Panc1 (cell line): ENCODE data around the gene TEX22. TPM values are rescaled to one million over a fixed set of nuclear protein-coding genes. Genes with fewer than 3 reads are reported as not detected.

ENCODE experiments used
- ATAC-seq: fragments of 200-7000 bp; cut with Tn5 transposase; 2 replicates; pipeline ENCODE4 v1.9.1; 2020; ENCODE audit warnings: mild to moderate bottlenecking, moderate library complexity
- BruUV-seq: library from RNA; stranded (reverse); fragments of 400-500 nt; replicated peaks from 2 replicates; lab custom pipeline; 2021; lab: Mats Ljungman, UMichigan
- CTCF ChIA-PET: fragments of 300-600 bp; sonication (Branson Sonifier 250); formaldehyde crosslinking; loops from one replicate; lab custom pipeline; 2022; ENCODE audit warnings: antibody characterized with exemption; lab: Charles Lee
- POLR2A ChIA-PET: fragments of 300-600 bp; sonication (Branson Sonifier 250); formaldehyde crosslinking; loops from one replicate; lab custom pipeline; 2022; ENCODE audit warnings: antibody characterized with exemption; lab: Charles Lee
- DNase-seq: peaks from one replicate; pipeline ENCODE4 v3.0.0-alpha.2; 2010; ENCODE audit warnings: low read depth, low spot score
- H3K27ac ChIP-seq: 2 replicates; pipeline ENCODE4 v1.5.1; 2011; ENCODE audit warnings: mild to moderate bottlenecking, low read length, inconsistent platforms
- H3K27me3 ChIP-seq: fragments of 200-500 bp; sonication (Bioruptor generic); 2 replicates; pipeline ENCODE4 v1.6.0; 2014; ENCODE audit warnings: low read length, inconsistent platforms; ENCODE audit not compliant: control insufficient read depth, insufficient read depth
- H3K36me3 ChIP-seq: fragments of 200-500 bp; sonication (Bioruptor generic); 2 replicates; pipeline ENCODE4 v1.5.1; 2014; ENCODE audit warnings: inconsistent platforms, mild to moderate bottlenecking, low read length, moderate library complexity; ENCODE audit not compliant: control insufficient read depth, insufficient read depth
- H3K4me1 ChIP-seq: 2 replicates; pipeline ENCODE4 v1.5.1; 2011; ENCODE audit warnings: inconsistent platforms, mild to moderate bottlenecking, low read length, moderate library complexity; ENCODE audit not compliant: control insufficient read depth, insufficient read depth
- H3K4me3 ChIP-seq, 2 experiments: 2 replicates each; pipeline ENCODE4 v1.5.1; 2011 to 2012; ENCODE audit warnings: low read depth in 2 of 2, low read length in 2 of 2, mild to moderate bottlenecking in 2 of 2, inconsistent platforms in 1 of 2, moderate library complexity in 1 of 2
- H3K9me3 ChIP-seq: fragments of 200-500 bp; sonication (Bioruptor generic); 2 replicates; pipeline ENCODE4 v1.5.1; 2014; ENCODE audit warnings: low read depth, mild to moderate bottlenecking, inconsistent platforms, low read length, moderate library complexity; ENCODE audit not compliant: control insufficient read depth, insufficient read depth
- POLR2AphosphoS5 ChIP-seq: IDR thresholded peaks from 2 replicates; pipeline ENCODE4 v1.6.1; 2012; ENCODE audit warnings: mild to moderate bottlenecking, low read depth, low read length, moderate library complexity
- SIN3A ChIP-seq: IDR thresholded peaks from 2 replicates; pipeline ENCODE4 v1.6.1; 2012; ENCODE audit warnings: low read depth, mild to moderate bottlenecking, low read length, moderate library complexity, borderline replicate concordance; ENCODE audit not compliant: insufficient read depth
- TCF7L2 ChIP-seq: IDR thresholded peaks from 2 replicates; pipeline ENCODE4 v1.6.1; 2011; ENCODE audit warnings: mild to moderate bottlenecking, low read depth, low read length, inconsistent platforms
- in situ Hi-C: cut with HindIII; loops from 2 replicates; pipeline ENCODE4 v1.10.0; 2016; ENCODE audit warnings: low sequenced_read_pairs, low pct_unique_long_range_greater_than_20kb
- intact Hi-C: fragments of 100-400 bp; cut with micrococcal nuclease; formaldehyde crosslinking; loops from one replicate; pipeline ENCODE4 v1.10.0; 2022; ENCODE audit not compliant: unreplicated experiment
- total RNA-seq: library from RNA; stranded (reverse); gene quantifications from one replicate; pipeline ENCODE4 v1.2.1, GENCODE V29; 2021; ENCODE audit not compliant: unreplicated experiment
- TF ChIP-seq, protein P1 (sequence below), 2 experiments: IDR thresholded peaks; 2 replicates each; pipeline ENCODE4 v1.6.1; 2011 to 2012; ENCODE audit warnings: low read depth in 2 of 2, control low read depth in 1 of 2, low read length in 1 of 2, mild to moderate bottlenecking in 1 of 2, moderate library complexity in 1 of 2; ENCODE audit not compliant: insufficient read depth in 1 of 2
- TF ChIP-seq, protein P2 (sequence below): fragments of 450-650 bp; IDR thresholded peaks from 2 replicates; pipeline ENCODE4 v1.5.1; 2017; ENCODE audit warnings: mild to moderate bottlenecking

TEX22 gene
- total RNA-seq, 1 experiment from 2014 or later, result 2.9 TPM

DNA sequence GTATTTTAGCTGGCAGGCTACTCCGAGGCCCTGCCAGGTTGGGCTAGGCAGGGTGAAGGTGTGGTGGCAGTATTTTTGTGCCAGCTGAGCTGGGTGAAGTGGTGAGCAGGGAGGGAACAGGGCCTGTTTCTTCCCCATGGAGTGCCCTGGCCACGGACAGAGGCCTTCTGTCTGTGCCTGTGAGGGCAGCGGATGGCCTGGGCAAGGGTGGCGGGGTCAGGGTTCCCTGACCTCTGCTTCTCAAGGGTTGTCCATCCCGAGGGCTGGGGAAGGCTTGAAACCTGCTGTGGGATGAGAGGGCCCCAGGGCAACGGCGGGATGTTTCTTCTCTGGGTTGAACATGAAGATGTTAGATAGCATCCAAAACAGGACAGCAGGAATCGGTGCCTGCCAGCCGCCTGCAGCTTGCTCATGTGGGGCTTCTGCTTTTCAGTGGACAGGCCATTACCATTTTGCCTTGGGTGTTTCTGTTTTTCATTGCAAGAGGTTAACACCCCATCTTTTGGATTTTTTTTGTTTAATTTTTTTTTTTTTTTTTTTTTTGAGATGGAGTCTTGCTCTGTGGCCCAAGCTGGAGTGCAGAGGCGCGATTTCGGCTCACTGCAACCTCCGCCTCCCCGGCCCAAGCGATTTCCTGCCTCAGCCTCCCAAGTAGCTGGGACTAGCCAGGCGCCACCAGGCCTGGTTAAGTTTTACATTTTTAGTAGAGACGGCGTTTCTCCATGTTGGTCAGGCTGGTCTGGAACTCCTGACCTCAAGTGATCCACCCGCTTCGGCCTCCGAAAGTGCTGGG lies 24.6 kb downstream of the TEX22 start:
- in situ Hi-C loops, result no loop called here
- H3K27ac ChIP-seq, result no peak overlapping the region
- BruUV-seq, result no TSS peak
- peaks cover 5% of the 10 kb centered on the region; the same call in 1 of the 2 replicates for H3K36me3 ChIP-seq
- no peaks in the 10 kb centered on the region for H3K27me3 ChIP-seq
- no peak overlapping the region for H3K4me3 ChIP-seq
- ChIA-PET POLR2A (no interaction called here), CTCF (interaction anchor here (0.6 kb wide), 1 partner anchor 58 kb away, joined by 5 read pairs; no protein-coding TSS in a partner anchor)
- ATAC-seq (no peak), DNase-seq (no peak)
- no peaks in the 10 kb centered on the region for H3K9me3 ChIP-seq
- TF ChIP-seq, protein P1, sequence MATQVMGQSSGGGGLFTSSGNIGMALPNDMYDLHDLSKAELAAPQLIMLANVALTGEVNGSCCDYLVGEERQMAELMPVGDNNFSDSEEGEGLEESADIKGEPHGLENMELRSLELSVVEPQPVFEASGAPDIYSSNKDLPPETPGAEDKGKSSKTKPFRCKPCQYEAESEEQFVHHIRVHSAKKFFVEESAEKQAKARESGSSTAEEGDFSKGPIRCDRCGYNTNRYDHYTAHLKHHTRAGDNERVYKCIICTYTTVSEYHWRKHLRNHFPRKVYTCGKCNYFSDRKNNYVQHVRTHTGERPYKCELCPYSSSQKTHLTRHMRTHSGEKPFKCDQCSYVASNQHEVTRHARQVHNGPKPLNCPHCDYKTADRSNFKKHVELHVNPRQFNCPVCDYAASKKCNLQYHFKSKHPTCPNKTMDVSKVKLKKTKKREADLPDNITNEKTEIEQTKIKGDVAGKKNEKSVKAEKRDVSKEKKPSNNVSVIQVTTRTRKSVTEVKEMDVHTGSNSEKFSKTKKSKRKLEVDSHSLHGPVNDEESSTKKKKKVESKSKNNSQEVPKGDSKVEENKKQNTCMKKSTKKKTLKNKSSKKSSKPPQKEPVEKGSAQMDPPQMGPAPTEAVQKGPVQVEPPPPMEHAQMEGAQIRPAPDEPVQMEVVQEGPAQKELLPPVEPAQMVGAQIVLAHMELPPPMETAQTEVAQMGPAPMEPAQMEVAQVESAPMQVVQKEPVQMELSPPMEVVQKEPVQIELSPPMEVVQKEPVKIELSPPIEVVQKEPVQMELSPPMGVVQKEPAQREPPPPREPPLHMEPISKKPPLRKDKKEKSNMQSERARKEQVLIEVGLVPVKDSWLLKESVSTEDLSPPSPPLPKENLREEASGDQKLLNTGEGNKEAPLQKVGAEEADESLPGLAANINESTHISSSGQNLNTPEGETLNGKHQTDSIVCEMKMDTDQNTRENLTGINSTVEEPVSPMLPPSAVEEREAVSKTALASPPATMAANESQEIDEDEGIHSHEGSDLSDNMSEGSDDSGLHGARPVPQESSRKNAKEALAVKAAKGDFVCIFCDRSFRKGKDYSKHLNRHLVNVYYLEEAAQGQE (IDR thresholded peaks at IDR 0.05; ENCODE audit: insufficient read depth in 1 of 2, low read depth in 2 of 2, low read length in 1 of 2), result no peak
- no peak for TF ChIP-seq TCF7L2
- H3K4me1 ChIP-seq, result peaks cover 19% of the 10 kb centered on the region
- intact Hi-C loops, result no loop called here

DNA sequence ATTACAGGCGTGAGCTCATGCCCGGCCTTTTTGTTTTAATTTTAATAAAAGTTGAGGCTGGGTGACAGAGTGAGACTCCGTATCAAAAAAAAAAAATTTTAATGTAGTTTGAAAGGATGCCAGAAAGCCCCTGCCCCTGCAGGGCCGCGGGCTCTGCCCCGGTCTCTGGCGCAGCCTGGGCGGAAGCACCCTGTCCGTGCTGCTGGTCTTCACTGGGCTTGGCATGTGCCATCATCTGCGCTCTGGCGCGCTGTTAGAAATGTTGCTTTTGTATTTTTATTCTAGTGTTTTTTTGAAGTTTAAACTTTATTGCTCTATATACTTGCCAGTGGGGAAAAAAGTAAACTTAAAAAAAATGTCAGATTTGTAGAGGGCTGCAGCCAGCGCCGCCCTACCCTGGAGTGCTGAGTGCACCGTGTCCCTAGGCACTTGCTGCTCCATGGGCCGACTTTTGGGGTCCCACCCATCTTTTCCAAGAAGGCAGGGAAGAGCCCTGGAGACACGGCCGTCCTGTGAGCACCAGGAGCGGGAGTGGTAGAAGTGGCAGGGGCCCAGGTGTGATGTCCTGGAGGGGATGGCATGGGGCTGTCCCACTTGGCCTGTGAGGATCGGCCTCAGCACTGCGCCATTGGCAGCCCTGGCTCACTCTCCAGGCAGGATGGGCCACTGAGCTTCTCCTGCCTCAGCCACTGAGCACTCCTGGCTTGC lies 25.3 kb downstream of the TEX22 start:
- TF ChIP-seq, protein P2, sequence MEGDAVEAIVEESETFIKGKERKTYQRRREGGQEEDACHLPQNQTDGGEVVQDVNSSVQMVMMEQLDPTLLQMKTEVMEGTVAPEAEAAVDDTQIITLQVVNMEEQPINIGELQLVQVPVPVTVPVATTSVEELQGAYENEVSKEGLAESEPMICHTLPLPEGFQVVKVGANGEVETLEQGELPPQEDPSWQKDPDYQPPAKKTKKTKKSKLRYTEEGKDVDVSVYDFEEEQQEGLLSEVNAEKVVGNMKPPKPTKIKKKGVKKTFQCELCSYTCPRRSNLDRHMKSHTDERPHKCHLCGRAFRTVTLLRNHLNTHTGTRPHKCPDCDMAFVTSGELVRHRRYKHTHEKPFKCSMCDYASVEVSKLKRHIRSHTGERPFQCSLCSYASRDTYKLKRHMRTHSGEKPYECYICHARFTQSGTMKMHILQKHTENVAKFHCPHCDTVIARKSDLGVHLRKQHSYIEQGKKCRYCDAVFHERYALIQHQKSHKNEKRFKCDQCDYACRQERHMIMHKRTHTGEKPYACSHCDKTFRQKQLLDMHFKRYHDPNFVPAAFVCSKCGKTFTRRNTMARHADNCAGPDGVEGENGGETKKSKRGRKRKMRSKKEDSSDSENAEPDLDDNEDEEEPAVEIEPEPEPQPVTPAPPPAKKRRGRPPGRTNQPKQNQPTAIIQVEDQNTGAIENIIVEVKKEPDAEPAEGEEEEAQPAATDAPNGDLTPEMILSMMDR, result no peak
- TF ChIP-seq POLR2AphosphoS5, result no peak
- no peak for TF ChIP-seq TCF7L2
- TF ChIP-seq, protein P1 (IDR thresholded peaks at IDR 0.05; ENCODE audit: insufficient read depth in 1 of 2, low read depth in 2 of 2, low read length in 1 of 2), result no peak
- no peak for TF ChIP-seq SIN3A
- H3K4me1 ChIP-seq, result peaks cover 18% of the 10 kb centered on the region
- in situ Hi-C loops (no loop called here), intact Hi-C loops (no loop called here)
- H3K9me3 ChIP-seq, result no peaks in the 10 kb centered on the region
- ChIA-PET CTCF (interaction anchor here (0.6 kb wide), 1 partner anchor 59 kb away, joined by 5 read pairs; no protein-coding TSS in a partner anchor), POLR2A (no interaction called here)
- DNase-seq (no peak), ATAC-seq (no peak)
- H3K4me3 ChIP-seq, result no peak overlapping the region
- BruUV-seq, result no TSS peak
- H3K27ac ChIP-seq, result no peak overlapping the region
- peaks cover 5% of the 10 kb centered on the region; the same call in 1 of the 2 replicates for H3K36me3 ChIP-seq
- H3K27me3 ChIP-seq, result no peaks in the 10 kb centered on the region
